ENCODE data around the gene HUS1B. TPM values are rescaled to one million over a fixed set of nuclear protein-coding genes. Genes with fewer than 3 reads are reported as not detected.

The HUS1B gene
- total and polyA plus RNA-seq, 9 of the 15 experiments (the other 6 are each of a cell fraction or from before 2014, with no cell fraction given): 0.16 to 1.4 (median 0.38) TPM; not detected in 1

DNA sequence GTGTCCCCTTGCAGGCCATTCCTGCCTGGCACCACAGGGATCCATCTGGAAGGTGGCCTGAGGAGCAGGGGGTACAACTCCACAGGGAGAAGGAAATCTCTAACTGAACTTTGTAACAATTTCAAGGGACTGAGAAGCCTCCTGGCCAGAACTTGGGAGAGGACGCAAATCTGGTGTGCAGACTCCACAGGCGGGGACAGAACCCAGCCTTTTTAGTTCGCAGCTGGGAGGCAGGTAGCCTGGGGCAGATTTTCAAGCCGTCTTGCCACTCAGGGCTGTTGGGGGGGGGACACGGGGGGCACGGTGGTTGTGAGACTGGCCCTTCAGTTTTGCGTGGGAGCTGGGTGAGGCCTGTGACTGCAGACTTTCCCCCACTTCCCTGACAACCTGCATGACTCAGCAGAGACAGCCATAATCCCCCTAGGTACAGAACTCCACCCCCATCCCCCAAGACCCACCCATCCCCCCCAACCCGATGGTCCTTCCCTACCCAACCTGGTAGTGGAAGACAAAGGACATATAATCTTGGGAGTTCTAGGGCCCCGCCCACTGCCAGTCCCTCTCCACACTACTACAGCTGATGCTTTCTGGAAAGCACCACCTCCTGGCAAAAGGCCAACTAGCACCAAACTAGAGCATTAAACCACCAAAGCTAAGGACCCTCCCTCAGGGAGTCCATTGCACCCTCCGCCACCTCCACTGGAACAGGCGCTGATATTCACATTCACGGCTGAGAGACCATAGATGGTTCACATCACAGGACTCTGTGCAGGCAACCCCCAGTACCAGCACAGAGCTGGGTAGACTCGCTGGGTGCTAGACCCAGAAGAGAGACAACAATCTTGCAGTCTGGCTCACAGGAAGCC, 3.0 kb upstream of the HUS1B start (continued):
- TF ChIP-seq, protein P1, sequence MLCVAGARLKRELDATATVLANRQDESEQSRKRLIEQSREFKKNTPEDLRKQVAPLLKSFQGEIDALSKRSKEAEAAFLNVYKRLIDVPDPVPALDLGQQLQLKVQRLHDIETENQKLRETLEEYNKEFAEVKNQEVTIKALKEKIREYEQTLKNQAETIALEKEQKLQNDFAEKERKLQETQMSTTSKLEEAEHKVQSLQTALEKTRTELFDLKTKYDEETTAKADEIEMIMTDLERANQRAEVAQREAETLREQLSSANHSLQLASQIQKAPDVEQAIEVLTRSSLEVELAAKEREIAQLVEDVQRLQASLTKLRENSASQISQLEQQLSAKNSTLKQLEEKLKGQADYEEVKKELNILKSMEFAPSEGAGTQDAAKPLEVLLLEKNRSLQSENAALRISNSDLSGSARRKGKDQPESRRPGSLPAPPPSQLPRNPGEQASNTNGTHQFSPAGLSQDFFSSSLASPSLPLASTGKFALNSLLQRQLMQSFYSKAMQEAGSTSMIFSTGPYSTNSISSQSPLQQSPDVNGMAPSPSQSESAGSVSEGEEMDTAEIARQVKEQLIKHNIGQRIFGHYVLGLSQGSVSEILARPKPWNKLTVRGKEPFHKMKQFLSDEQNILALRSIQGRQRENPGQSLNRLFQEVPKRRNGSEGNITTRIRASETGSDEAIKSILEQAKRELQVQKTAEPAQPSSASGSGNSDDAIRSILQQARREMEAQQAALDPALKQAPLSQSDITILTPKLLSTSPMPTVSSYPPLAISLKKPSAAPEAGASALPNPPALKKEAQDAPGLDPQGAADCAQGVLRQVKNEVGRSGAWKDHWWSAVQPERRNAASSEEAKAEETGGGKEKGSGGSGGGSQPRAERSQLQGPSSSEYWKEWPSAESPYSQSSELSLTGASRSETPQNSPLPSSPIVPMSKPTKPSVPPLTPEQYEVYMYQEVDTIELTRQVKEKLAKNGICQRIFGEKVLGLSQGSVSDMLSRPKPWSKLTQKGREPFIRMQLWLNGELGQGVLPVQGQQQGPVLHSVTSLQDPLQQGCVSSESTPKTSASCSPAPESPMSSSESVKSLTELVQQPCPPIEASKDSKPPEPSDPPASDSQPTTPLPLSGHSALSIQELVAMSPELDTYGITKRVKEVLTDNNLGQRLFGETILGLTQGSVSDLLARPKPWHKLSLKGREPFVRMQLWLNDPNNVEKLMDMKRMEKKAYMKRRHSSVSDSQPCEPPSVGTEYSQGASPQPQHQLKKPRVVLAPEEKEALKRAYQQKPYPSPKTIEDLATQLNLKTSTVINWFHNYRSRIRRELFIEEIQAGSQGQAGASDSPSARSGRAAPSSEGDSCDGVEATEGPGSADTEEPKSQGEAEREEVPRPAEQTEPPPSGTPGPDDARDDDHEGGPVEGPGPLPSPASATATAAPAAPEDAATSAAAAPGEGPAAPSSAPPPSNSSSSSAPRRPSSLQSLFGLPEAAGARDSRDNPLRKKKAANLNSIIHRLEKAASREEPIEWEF (CRISPR knock-in tag; IDR thresholded peaks at IDR 0.05): no peak
- TF ChIP-seq ZNF717 (CRISPR knock-in tag; IDR thresholded peaks at IDR 0.05) (no peak), ZNF77 (CRISPR knock-in tag; IDR thresholded peaks at IDR 0.05) (no peak), LEF1 (IDR thresholded peaks at IDR 0.05) (no peak), ZNF431 (CRISPR knock-in tag; IDR thresholded peaks at IDR 0.05) (no peak), ZNF175 (CRISPR knock-in tag; IDR thresholded peaks at IDR 0.05; ENCODE audit: low read depth) (no peak)
